ENCODE data around the gene SLC17A7.
A peak's percentile ranks its signal among the peaks of the same experiment; 100 is the strongest.
"Not testable (repeated sequence)": the region's sequence is repeated elsewhere in the genome, so short reads cannot be mapped to it uniquely, and the experiment has no call there.

The SLC17A7 gene

GRCh38 chr19:49441210-49441959 lies at the start of gene SLC17A7:
TSS of gene SLC17A7 (minus strand) at chr19:49441527. CDS start at chr19:49441379, 148 bp downstream.
- DNase-seq: peak; percentile 24

- no peak for DNase-seq
Observed at GRCh38 chr19:49490287-49491029, 49.1 kb upstream of the SLC17A7 start.

GRCh38 chr19:49489601-49490167 lies 48.4 kb upstream of the SLC17A7 start:
- no peak for DNase-seq

- DNase-seq: no peak
Observed at GRCh38 chr19:49488863-49489537, 47.7 kb upstream of the SLC17A7 start.

- no peak for DNase-seq
Observed at GRCh38 chr19:49488046-49488862, 46.9 kb upstream of the SLC17A7 start.

GRCh38 chr19:49487277-49488045 lies 46.1 kb upstream of the SLC17A7 start, which contains the start of gene RPL13A:
TSS of gene RPL13A (plus strand) at chr19:49487608. CDS start at chr19:49487630, 22 bp downstream.
- DNase-seq: peak; percentile 100

- DNase-seq: no peak
Observed at GRCh38 chr19:49486710-49487276, 45.5 kb upstream of the SLC17A7 start.

- DNase-seq: no peak
Observed at GRCh38 chr19:49486232-49486631, 44.9 kb upstream of the SLC17A7 start.

GRCh38 chr19:49481020-49481683 lies 39.8 kb upstream of the SLC17A7 start:
- DNase-seq: no peak

- DNase-seq: no peak
Observed at GRCh38 chr19:49479975-49480628, 38.8 kb upstream of the SLC17A7 start.

GRCh38 chr19:49475995-49476880 lies 34.9 kb upstream of the SLC17A7 start:
- no peak for DNase-seq

GRCh38 chr19:49475191-49475917 lies 34.0 kb upstream of the SLC17A7 start:
- no peak for DNase-seq

GRCh38 chr19:49474542-49474924 lies 33.2 kb upstream of the SLC17A7 start:
- no peak for DNase-seq

GRCh38 chr19:49473868-49474541 lies 32.7 kb upstream of the SLC17A7 start, which contains the start of gene FLT3LG:
TSS of gene FLT3LG (plus strand) at chr19:49474215. CDS start at chr19:49474640, 425 bp downstream.
- peak; percentile 84 for DNase-seq

- DNase-seq: not testable (repeated sequence)
Observed at GRCh38 chr19:49473501-49473867, 32.2 kb upstream of the SLC17A7 start.

- no peak for DNase-seq
Observed at GRCh38 chr19:49472936-49473335, 31.6 kb upstream of the SLC17A7 start.

- no peak for DNase-seq
Observed at GRCh38 chr19:49470615-49470978, 29.3 kb upstream of the SLC17A7 start.

Data from inflammatory macrophage treated with lipopolysaccharide for 4 hours (primary cell).